Measurements from ENCODE around the gene DCDC2B. TPM values are rescaled to one million over a fixed set of nuclear protein-coding genes. Genes with fewer than 3 reads are reported as not detected.

DCDC2B gene
- total and polyA plus RNA-seq, 2 of the 13 experiments (the other 11 are each of a cell fraction or from before 2014, with no cell fraction given) = not detected

DNA sequence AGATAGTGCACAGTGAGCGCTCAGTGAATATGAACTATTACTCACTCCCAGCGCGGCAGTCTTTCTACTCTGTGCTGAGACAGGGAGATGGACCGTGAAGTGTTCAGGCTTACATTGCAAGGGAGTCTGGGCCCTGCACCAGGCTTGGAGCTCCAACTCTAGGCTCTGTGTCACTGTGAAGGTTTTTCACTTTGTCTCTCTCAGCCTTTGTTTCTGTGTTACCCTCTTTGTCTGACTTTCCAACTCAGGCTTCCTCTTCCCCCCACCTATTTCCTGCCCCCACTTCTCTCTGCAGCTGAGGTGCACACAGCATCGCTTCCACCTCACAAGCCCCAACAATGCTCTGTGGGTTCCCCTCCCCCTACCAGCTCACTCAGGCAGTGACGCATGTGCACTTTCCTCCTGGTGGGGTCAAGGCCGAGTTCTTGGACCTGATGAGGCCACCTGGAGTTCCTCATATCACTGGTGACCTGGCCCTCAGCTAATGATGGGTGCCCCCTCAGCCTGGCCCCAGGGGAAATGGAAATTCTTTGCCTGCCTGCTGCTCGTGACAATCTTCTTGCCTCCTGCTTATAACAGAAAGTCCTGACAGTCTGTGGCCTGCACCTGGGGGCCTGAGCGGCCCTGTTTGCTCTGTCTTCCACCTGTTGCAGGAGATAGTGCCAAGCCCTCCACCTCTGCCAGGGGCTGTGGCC, 41.1 kb downstream of the DCDC2B start (continued):
- TF ChIP-seq ZNF644 (CRISPR knock-in tag; IDR thresholded peaks at IDR 0.05; ENCODE audit: low read depth) = peak; percentile 34; the same call in 1 of the 2 replicates
- peak; percentile 50; the same call in 1 of the 2 replicates for TF ChIP-seq ZNF788 (CRISPR knock-in tag; IDR thresholded peaks at IDR 0.05; ENCODE audit: borderline replicate concordance)
- 0 out of 2 replicates have a peak, but pooled peaks have one; percentile 42 for TF ChIP-seq ZNF775 (CRISPR knock-in tag; IDR thresholded peaks at IDR 0.05; ENCODE audit: borderline replicate concordance)
- peak; percentile 86 for TF ChIP-seq ZNF746 (CRISPR knock-in tag; IDR thresholded peaks at IDR 0.05)
- TF ChIP-seq, protein P1, sequence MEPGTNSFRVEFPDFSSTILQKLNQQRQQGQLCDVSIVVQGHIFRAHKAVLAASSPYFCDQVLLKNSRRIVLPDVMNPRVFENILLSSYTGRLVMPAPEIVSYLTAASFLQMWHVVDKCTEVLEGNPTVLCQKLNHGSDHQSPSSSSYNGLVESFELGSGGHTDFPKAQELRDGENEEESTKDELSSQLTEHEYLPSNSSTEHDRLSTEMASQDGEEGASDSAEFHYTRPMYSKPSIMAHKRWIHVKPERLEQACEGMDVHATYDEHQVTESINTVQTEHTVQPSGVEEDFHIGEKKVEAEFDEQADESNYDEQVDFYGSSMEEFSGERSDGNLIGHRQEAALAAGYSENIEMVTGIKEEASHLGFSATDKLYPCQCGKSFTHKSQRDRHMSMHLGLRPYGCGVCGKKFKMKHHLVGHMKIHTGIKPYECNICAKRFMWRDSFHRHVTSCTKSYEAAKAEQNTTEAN (CRISPR knock-in tag; conservative IDR thresholded peaks at IDR 0.05) = peak; percentile 83; the same call in 1 of the 2 replicates
- peak; percentile 76; the same call in 1 of the 2 replicates for TF ChIP-seq NFKB2 (CRISPR knock-in tag; IDR thresholded peaks at IDR 0.05; ENCODE audit: borderline replicate concordance)
- TF ChIP-seq, protein P2, sequence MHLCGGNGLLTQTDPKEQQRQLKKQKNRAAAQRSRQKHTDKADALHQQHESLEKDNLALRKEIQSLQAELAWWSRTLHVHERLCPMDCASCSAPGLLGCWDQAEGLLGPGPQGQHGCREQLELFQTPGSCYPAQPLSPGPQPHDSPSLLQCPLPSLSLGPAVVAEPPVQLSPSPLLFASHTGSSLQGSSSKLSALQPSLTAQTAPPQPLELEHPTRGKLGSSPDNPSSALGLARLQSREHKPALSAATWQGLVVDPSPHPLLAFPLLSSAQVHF (CRISPR knock-in tag; IDR thresholded peaks at IDR 0.05) = no peak
- TF ChIP-seq, protein P3, sequence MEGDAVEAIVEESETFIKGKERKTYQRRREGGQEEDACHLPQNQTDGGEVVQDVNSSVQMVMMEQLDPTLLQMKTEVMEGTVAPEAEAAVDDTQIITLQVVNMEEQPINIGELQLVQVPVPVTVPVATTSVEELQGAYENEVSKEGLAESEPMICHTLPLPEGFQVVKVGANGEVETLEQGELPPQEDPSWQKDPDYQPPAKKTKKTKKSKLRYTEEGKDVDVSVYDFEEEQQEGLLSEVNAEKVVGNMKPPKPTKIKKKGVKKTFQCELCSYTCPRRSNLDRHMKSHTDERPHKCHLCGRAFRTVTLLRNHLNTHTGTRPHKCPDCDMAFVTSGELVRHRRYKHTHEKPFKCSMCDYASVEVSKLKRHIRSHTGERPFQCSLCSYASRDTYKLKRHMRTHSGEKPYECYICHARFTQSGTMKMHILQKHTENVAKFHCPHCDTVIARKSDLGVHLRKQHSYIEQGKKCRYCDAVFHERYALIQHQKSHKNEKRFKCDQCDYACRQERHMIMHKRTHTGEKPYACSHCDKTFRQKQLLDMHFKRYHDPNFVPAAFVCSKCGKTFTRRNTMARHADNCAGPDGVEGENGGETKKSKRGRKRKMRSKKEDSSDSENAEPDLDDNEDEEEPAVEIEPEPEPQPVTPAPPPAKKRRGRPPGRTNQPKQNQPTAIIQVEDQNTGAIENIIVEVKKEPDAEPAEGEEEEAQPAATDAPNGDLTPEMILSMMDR (CRISPR knock-in tag; IDR thresholded peaks at IDR 0.05) = peak; percentile 19; the same call in 1 of the 2 replicates
- 0 out of 2 replicates have a peak, but pooled peaks have one; percentile 23 for TF ChIP-seq RBAK (CRISPR knock-in tag; IDR thresholded peaks at IDR 0.05)
- TF ChIP-seq SAP130 (CRISPR knock-in tag; IDR thresholded peaks at IDR 0.05; ENCODE audit: low read depth) = peak; percentile 85
- TF ChIP-seq ZFX (CRISPR knock-in tag; IDR thresholded peaks at IDR 0.05; ENCODE audit: low read depth) = peak; percentile 75
- no peak for TF ChIP-seq FOXK2 (IDR thresholded peaks at IDR 0.05)
- TF ChIP-seq, protein P4, sequence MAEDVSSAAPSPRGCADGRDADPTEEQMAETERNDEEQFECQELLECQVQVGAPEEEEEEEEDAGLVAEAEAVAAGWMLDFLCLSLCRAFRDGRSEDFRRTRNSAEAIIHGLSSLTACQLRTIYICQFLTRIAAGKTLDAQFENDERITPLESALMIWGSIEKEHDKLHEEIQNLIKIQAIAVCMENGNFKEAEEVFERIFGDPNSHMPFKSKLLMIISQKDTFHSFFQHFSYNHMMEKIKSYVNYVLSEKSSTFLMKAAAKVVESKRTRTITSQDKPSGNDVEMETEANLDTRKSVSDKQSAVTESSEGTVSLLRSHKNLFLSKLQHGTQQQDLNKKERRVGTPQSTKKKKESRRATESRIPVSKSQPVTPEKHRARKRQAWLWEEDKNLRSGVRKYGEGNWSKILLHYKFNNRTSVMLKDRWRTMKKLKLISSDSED (CRISPR knock-in tag; IDR thresholded peaks at IDR 0.05) = no peak
- peak; percentile 54; the same call in 1 of the 2 replicates for TF ChIP-seq AKAP8 (CRISPR knock-in tag; IDR thresholded peaks at IDR 0.05)
- TF ChIP-seq GABPB1 (CRISPR knock-in tag; IDR thresholded peaks at IDR 0.05) = peak; percentile 63
- TF ChIP-seq ZNF598 (CRISPR knock-in tag; IDR thresholded peaks at IDR 0.05; ENCODE audit: borderline replicate concordance) = peak; percentile 26; the same call in 1 of the 2 replicates
- no peak for TF ChIP-seq ZNF10 (CRISPR knock-in tag; IDR thresholded peaks at IDR 0.05; ENCODE audit: borderline replicate concordance, low read depth)
- no peak; the same call in 1 of the 2 replicates for TF ChIP-seq ZSCAN21 (CRISPR knock-in tag; IDR thresholded peaks at IDR 0.05; ENCODE audit: borderline replicate concordance)
- no peak for TF ChIP-seq NFE2 (CRISPR knock-in tag; IDR thresholded peaks at IDR 0.05)
- TF ChIP-seq KDM3A (CRISPR knock-in tag; IDR thresholded peaks at IDR 0.05; ENCODE audit: low read depth) = peak; percentile 79; the same call in 1 of the 2 replicates
- 0 out of 2 replicates have a peak, but pooled peaks have one; percentile 21 for TF ChIP-seq NCOA1 (CRISPR knock-in tag; IDR thresholded peaks at IDR 0.05)
- TF ChIP-seq YEATS4 (CRISPR knock-in tag; IDR thresholded peaks at IDR 0.05; ENCODE audit: borderline replicate concordance) = peak; percentile 70; the same call in 1 of the 2 replicates
- 0 out of 2 replicates have a peak, but pooled peaks have one; percentile 53 for TF ChIP-seq ZNF589 (CRISPR knock-in tag; conservative IDR thresholded peaks at IDR 0.05)
- TF ChIP-seq ZNF235 (CRISPR knock-in tag; IDR thresholded peaks at IDR 0.05; ENCODE audit: borderline replicate concordance) = no peak
